GM18502 (cell line): Measurements from ENCODE around the gene STAG1.

Experiments used
- ATAC-seq: cut with Tn5 transposase; IDR thresholded peaks from one replicate; pipeline ENCODE4 v1.9.1; 2021; ENCODE audit warnings: mild to moderate bottlenecking; ENCODE audit not compliant: unreplicated experiment, poor library complexity

Gene STAG1

GRCh38 chr3:136293279-136293678, 458.9 kb downstream of the STAG1 start:
- no peak for ATAC-seq

GRCh38 chr3:136292500-136292899, 459.7 kb downstream of the STAG1 start:
- ATAC-seq = no peak

- ATAC-seq = no peak
Measured at GRCh38 chr3:136291302-136291701, 460.9 kb downstream of the STAG1 start.
